KMS-11 (cell line): ENCODE results near the gene GLT8D2.

Experiments
- H2AFZ ChIP-seq: fragments of 200-600 bp; sonication (generic); 2 replicates; pipeline ENCODE4 v1.6.1; 2016; ENCODE audit warnings: antibody characterized with exemption, mixed run types, low read depth
- H3K27ac ChIP-seq: fragments of 200-600 bp; sonication (generic); 2 replicates; pipeline ENCODE4 v1.6.1; 2016; ENCODE audit warnings: mild to moderate bottlenecking, mixed run types
- H3K27me3 ChIP-seq: fragments of 200-600 bp; sonication (generic); 2 replicates; pipeline ENCODE4 v1.6.1; 2017; ENCODE audit warnings: mild to moderate bottlenecking, low read depth, mixed run types, moderate library complexity; ENCODE audit not compliant: insufficient read depth
- H3K36me3 ChIP-seq: fragments of 200-600 bp; sonication (generic); 2 replicates; pipeline ENCODE4 v1.6.1; 2017; ENCODE audit warnings: mild to moderate bottlenecking, mixed run types; ENCODE audit not compliant: insufficient read depth
- H3K4me1 ChIP-seq: fragments of 200-600 bp; sonication (generic); 2 replicates; pipeline ENCODE4 v1.6.1; 2016; ENCODE audit warnings: mild to moderate bottlenecking, low read depth, mixed run types; ENCODE audit not compliant: poor library complexity, severe bottlenecking
- H3K4me2 ChIP-seq: fragments of 200-600 bp; sonication (generic); 2 replicates; pipeline ENCODE4 v1.7.0; 2016; ENCODE audit warnings: mild to moderate bottlenecking, mixed run types
- H3K4me3 ChIP-seq: fragments of 200-600 bp; sonication (generic); IDR thresholded peaks from 2 replicates; pipeline ENCODE4 v1.6.1; 2017; ENCODE audit warnings: low read depth, low read length, mixed read lengths; ENCODE audit not compliant: insufficient read depth
- H3K79me2 ChIP-seq: fragments of 200-600 bp; sonication (generic); 2 replicates; pipeline ENCODE4 v1.6.1; 2016; ENCODE audit warnings: low read depth, mixed run types; ENCODE audit not compliant: insufficient read depth
- H3K9ac ChIP-seq: fragments of 200-600 bp; sonication (generic); 2 replicates; pipeline ENCODE4 v1.6.1; 2016; ENCODE audit warnings: mild to moderate bottlenecking, mixed run types
- H4K20me1 ChIP-seq: fragments of 200-600 bp; sonication (generic); 2 replicates; pipeline ENCODE4 v1.6.1; 2016; ENCODE audit warnings: mild to moderate bottlenecking, mixed run types; ENCODE audit not compliant: insufficient read depth
- CTCF ChIP-seq: fragments of 200-600 bp; sonication (generic); conservative IDR thresholded peaks from 2 replicates; pipeline ENCODE4 v1.6.1; 2017; ENCODE audit warnings: low read depth, mild to moderate bottlenecking, antibody characterized with exemption, low read length, moderate library complexity, mixed read lengths

Gene GLT8D2

GRCh38 chr12:104049903-104050356 is at the start of gene GLT8D2:
Gene GLT8D2 (minus strand): TSS chr12:104050187. CDS start chr12:104019648, 30,539 bp downstream.
- Histone ChIP-seq H2AFZ (no peak within 1 kb of the TSS), H3K4me2 (no peak within 1 kb of the TSS), H3K27ac (no peak within 1 kb of the TSS), H3K4me3 (no peak within 1 kb of the TSS), H3K4me1 (no peaks in the 10 kb centered on the region), H4K20me1 (no peaks in the 10 kb centered on the region), H3K27me3 (no peaks in the 10 kb centered on the region), H3K79me2 (no peaks in the 10 kb centered on the region), H3K9ac (no peak within 1 kb of the TSS), H3K36me3 (no peaks in the 10 kb centered on the region)
- no peak for TF ChIP-seq CTCF

- no peak overlapping the region for H2AFZ ChIP-seq
- no peaks in the 10 kb centered on the region for H3K36me3 ChIP-seq
- H3K4me1 ChIP-seq: no peaks in the 10 kb centered on the region
- no peak overlapping the region for H3K4me3 ChIP-seq
- TF ChIP-seq CTCF: no peak
- no peak overlapping the region for H3K27ac ChIP-seq
- H3K4me2 ChIP-seq: no peak overlapping the region
- no peak overlapping the region for H3K9ac ChIP-seq
- H4K20me1 ChIP-seq: no peaks in the 10 kb centered on the region
- no peaks in the 10 kb centered on the region for H3K27me3 ChIP-seq
- H3K79me2 ChIP-seq: no peaks in the 10 kb centered on the region
These were observed 48.0 kb upstream of the GLT8D2 start for GRCh38 chr12:104097954-104098353.

GRCh38 chr12:104095289-104095688 is 45.3 kb upstream of the GLT8D2 start:
- Histone ChIP-seq H4K20me1 (no peaks in the 10 kb centered on the region), H3K4me2 (no peak overlapping the region), H3K27me3 (no peaks in the 10 kb centered on the region), H2AFZ (no peak overlapping the region), H3K36me3 (no peaks in the 10 kb centered on the region), H3K27ac (no peak overlapping the region), H3K4me3 (no peak overlapping the region), H3K79me2 (no peaks in the 10 kb centered on the region), H3K9ac (no peak overlapping the region), H3K4me1 (no peaks in the 10 kb centered on the region)
- no peak for TF ChIP-seq CTCF

GRCh38 chr12:104094284-104094683 is 44.3 kb upstream of the GLT8D2 start:
- no peak for TF ChIP-seq CTCF

More at GRCh38 chr12:104094284-104094683, 44.3 kb upstream of the GLT8D2 start:
- no peaks in the 10 kb centered on the region for H4K20me1 ChIP-seq
- H3K4me3 ChIP-seq: no peak overlapping the region
- H3K36me3 ChIP-seq: no peaks in the 10 kb centered on the region
- no peak overlapping the region for H3K27ac ChIP-seq
- no peaks in the 10 kb centered on the region for H3K4me1 ChIP-seq
- H3K9ac ChIP-seq: no peak overlapping the region
- no peak overlapping the region for H3K4me2 ChIP-seq
- no peak overlapping the region for H2AFZ ChIP-seq
- no peaks in the 10 kb centered on the region for H3K79me2 ChIP-seq
- H3K27me3 ChIP-seq: no peaks in the 10 kb centered on the region
